ENCODE data around the gene FOXJ2. TPM values are rescaled to one million over a fixed set of nuclear protein-coding genes. Genes with fewer than 3 reads are reported as not detected.
"Not testable (repeated sequence)": the region's sequence is repeated elsewhere in the genome, so short reads cannot be mapped to it uniquely, and the experiment has no call there.

The FOXJ2 gene
- total and polyA plus RNA-seq, 3 experiments from 2014 or later, result 18.3 to 22.5 (median 22.3) TPM

DNA sequence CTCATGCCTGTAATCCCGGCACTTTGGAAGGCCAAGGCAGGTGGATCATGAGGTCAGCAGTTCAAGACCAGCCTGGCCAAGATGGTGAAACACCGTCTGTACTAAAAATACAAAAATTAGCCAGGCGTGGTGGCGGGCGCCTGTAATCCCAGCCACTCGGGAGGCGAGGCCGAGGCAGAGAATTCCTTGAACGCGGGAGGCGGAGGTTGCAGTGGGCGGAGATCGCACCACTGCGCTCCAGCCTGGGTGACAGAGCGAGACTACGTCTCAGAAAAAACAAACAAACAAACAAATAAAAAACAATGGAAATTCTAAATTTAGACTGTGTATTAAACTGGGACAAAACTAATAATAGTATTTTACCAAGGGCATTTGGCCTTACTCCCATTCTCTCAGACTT lies 14.3 kb upstream of the FOXJ2 start:
- H3K4me3 Mint-ChIP-seq, result peak overlapping the region in 6 of 7 donors; percentile 48 to 72 (median 60)
- CTCF ChIA-PET, result not testable (repeated sequence)

DNA sequence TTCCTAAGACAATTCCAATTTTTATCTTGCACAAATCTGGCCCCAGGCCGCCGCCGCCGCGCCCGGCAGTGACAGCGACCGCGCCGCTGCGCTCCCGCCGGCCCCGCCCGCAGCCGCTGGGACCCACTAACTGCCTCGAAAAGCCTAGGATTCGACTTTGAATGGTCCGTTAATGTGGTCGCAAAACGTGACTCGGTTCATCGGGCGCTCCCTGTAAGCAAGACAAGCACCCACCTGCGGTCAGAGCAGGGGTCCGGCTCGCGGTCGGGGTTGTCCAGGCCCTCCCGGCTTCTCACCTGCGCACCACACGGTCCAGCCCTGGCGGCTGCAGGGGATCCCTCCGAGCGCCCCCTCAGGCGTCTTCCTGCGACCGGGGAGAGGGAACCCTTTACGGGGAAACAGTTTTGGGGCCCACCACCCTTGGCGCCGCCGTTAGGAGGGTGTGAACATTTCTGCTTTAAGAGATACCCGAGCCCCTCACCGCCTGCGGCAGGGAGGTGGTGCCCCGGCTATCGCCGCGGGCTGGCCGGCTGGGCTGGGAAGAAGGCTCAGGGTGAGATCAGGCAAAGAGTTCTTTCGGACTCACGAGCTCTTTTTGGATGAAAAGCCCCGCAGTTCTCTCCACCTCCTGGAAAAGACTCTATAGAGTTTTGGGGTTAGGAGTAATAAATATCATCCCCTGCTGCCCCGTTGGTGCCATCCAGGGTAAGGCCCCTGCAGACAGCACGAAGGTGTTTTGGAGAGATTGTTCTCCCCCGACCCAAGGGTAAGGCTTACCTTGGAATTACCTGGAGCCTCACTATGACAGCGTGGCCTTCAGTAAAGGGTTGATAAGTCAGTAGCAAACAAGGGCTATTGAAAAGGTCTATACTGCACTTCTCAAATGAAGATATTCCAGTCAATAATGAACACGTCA lies 13.6 kb upstream of the FOXJ2 start:
- Histone ChIP-seq H3K9me3 (ENCODE audit: low read length) (no peaks in the 10 kb centered on the region), H3K4me3 (ENCODE audit: low read length) (peak overlapping the region; percentile 53), H3K4me1 (ENCODE audit: insufficient read depth, low read length) (no peaks in the 10 kb centered on the region), H3K36me3 (ENCODE audit: insufficient read depth, low read length) (no peaks in the 10 kb centered on the region), H3K27me3 (ENCODE audit: insufficient read depth, low read length, poor library complexity, severe bottlenecking) (peaks cover 10% of the 10 kb centered on the region), H3K27ac (ENCODE audit: low read depth, low read length) (no peak overlapping the region)
- Mint-ChIP-seq H3K4me1 (peaks cover 2 to 10% (median 3%) of the 10 kb centered on the region in 3 donors), H3K27me3 (peaks cover 12 to 27% of the 10 kb centered on the region in 2 donors), H3K9me3 (no peaks in the 10 kb centered on the region), H3K36me3 (no peaks in the 10 kb centered on the region), H3K4me3 (peak overlapping the region; percentile 59 to 86 (median 71)), H3K27ac (peak overlapping the region in 3 of 8 donors; percentile 29 to 47 (median 40))
- peak in 4 of 5 donors; percentile 9 to 59 (median 30) for DNase-seq
- CTCF ChIA-PET, result no interaction called here
- POLR2A ChIA-PET, result no interaction called here

More for the DNA sequence above, 14.3 kb upstream of the FOXJ2 start:
- DNase-seq; H3K4me1 Mint-ChIP-seq; H3K27ac Mint-ChIP-seq; H3K4me1 ChIP-seq (ENCODE audit: insufficient read depth, low read length); H3K9me3 ChIP-seq (ENCODE audit: low read length); H3K36me3 ChIP-seq (ENCODE audit: insufficient read depth, low read length); POLR2A ChIA-PET; H3K27ac ChIP-seq (ENCODE audit: low read depth, low read length); H3K36me3 Mint-ChIP-seq; H3K9me3 Mint-ChIP-seq: not testable (repeated sequence)
- peak overlapping the region; percentile 53 for H3K4me3 ChIP-seq (ENCODE audit: low read length)
- H3K27me3 Mint-ChIP-seq, result peaks cover 12 to 27% of the 10 kb centered on the region in 2 donors
- H3K27me3 ChIP-seq (ENCODE audit: insufficient read depth, low read length, poor library complexity, severe bottlenecking), result peaks cover 10% of the 10 kb centered on the region

DNA sequence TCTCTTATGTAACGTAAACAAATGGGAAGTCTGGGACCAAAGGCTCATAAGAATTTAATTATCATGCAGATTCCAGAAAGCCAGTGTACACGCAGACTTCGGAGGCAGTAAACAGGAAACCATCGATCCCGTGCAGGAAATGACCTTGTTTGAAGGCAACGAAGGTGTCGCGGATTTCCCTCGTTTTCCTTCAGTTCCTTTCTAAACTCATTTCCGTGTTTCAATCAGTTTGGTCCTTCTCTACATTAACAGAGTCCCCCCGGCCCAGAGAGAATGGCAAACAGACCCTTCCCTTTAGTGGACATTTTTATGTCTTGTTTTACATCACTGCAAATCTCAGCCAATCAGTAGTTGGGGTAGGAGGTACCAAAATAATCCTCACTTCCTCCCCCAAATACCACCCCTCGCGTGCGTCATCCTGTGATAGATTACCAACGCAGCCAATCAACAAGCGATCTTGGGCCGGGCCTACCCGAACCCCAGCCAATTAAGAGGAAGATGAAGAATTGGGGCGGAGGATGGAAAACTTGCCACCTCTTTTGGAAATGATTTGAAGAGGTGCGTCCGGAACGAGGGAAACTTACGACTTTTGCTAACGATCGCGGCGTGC lies 6.1 kb upstream of the FOXJ2 start:
- no peaks in the 10 kb centered on the region for H3K27me3 ChIP-seq (ENCODE audit: insufficient read depth, low read length, poor library complexity, severe bottlenecking)
- H3K36me3 Mint-ChIP-seq, result peaks cover 0 to 19% (median 0%) of the 10 kb centered on the region in 3 donors
- peaks cover 19 to 28% (median 20%) of the 10 kb centered on the region in 3 donors for H3K4me1 Mint-ChIP-seq
- H3K36me3 ChIP-seq (ENCODE audit: insufficient read depth, low read length), result no peaks in the 10 kb centered on the region
- no peaks in the 10 kb centered on the region for H3K9me3 Mint-ChIP-seq
- H3K4me3 ChIP-seq (ENCODE audit: low read length), result peak overlapping the region; percentile 91
- H3K4me3 Mint-ChIP-seq, result peak overlapping the region; percentile 89 to 98 (median 96)
- ChIA-PET CTCF (interaction anchor here (1.0 to 1.7 kb wide), 3 partner anchors 19 to 93 kb away, joined by 3 to 7 read pairs (median 3); no protein-coding TSS in a partner anchor), POLR2A (interaction anchor here (0.5 to 1.6 kb wide), 9 partner anchors 12 to 814 kb away, joined by 3 to 16 read pairs (median 8); partner anchors contain the start of gene NECAP1)
- peaks cover 0 to 3% of the 10 kb centered on the region in 2 donors for H3K27me3 Mint-ChIP-seq
- H3K27ac ChIP-seq (ENCODE audit: low read depth, low read length), result peak overlapping the region; percentile 99
- no peaks in the 10 kb centered on the region for H3K9me3 ChIP-seq (ENCODE audit: low read length)
- peaks cover 16% of the 10 kb centered on the region for H3K4me1 ChIP-seq (ENCODE audit: insufficient read depth, low read length)
- DNase-seq, result peak; percentile 92 to 98 (median 97)
- peak overlapping the region; percentile 97 to 100 (median 100) for H3K27ac Mint-ChIP-seq

DNA sequence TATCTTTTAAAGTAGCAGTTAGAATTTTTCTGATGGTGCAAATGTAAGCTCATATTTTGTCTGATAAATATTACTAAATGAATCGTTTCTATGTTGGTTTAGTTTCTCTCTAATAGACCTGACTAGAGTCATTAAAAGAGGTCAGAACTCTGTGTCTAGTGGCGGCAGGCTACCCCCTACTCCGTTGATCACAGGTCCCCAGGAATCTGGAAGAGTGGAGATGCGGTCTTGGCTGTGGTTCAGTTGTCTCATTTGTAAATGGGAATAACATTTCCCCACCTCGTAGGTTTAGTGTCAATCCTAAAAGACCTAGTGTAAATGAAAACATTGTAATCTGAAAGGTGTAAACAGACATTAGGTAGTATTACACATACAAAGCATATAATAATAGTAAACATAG lies 4.7 kb upstream of the FOXJ2 start:
- H3K27ac ChIP-seq (ENCODE audit: low read depth, low read length), result peak overlapping the region; percentile 99
- Mint-ChIP-seq H3K27ac (peak overlapping the region in 7 of 8 donors; percentile 54 to 100 (median 99)), H3K9me3 (no peaks in the 10 kb centered on the region), H3K36me3 (peaks cover 0 to 19% (median 0%) of the 10 kb centered on the region in 3 donors), H3K27me3 (peaks cover 0 to 3% of the 10 kb centered on the region in 2 donors), H3K4me3 (peak overlapping the region; percentile 89 to 98 (median 96)), H3K4me1 (peaks cover 24 to 33% (median 25%) of the 10 kb centered on the region in 3 donors)
- no peaks in the 10 kb centered on the region for H3K27me3 ChIP-seq (ENCODE audit: insufficient read depth, low read length, poor library complexity, severe bottlenecking)
- peaks cover 24% of the 10 kb centered on the region for H3K4me1 ChIP-seq (ENCODE audit: insufficient read depth, low read length)
- no peak for DNase-seq
- H3K36me3 ChIP-seq (ENCODE audit: insufficient read depth, low read length), result no peaks in the 10 kb centered on the region
- H3K9me3 ChIP-seq (ENCODE audit: low read length), result no peaks in the 10 kb centered on the region
- POLR2A ChIA-PET, result interaction anchor here (0.8 to 1.6 kb wide), 9 partner anchors 10 to 95 kb away, joined by 3 to 16 read pairs (median 9); partner anchors contain the start of genes NECAP1 and SLC2A3
- CTCF ChIA-PET, result interaction anchor here (1.1 to 1.7 kb wide), 3 partner anchors 18 to 95 kb away, joined by 5 to 7 read pairs (median 5); no protein-coding TSS in a partner anchor
- H3K4me3 ChIP-seq (ENCODE audit: low read length), result peak overlapping the region; percentile 11

DNA sequence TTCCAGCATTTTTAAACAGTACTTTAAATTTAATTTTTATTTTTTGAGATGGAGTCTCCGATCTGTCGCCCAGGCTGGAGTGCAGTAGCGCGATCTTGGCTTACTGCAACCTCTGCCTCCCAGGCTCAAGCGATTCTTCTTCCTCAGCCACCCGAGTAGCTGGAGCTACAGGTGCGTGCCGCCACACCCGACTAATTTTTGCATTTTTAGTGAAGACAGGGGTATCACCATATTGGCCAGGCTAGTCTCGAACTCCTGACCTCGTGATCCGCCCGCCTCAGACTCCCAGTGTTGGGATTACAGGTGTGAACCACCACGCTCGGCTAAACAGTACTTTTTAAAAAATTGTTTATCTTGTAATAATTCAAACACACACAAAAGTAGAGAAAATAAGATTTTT lies 4.2 kb upstream of the FOXJ2 start:
- H3K27me3 Mint-ChIP-seq, result peaks cover 0 to 3% of the 10 kb centered on the region in 2 donors
- H3K4me3 ChIP-seq (ENCODE audit: low read length), result no peak overlapping the region
- H3K36me3 Mint-ChIP-seq, result peaks cover 0 to 22% (median 0%) of the 10 kb centered on the region in 3 donors
- no peaks in the 10 kb centered on the region for H3K27me3 ChIP-seq (ENCODE audit: insufficient read depth, low read length, poor library complexity, severe bottlenecking)
- H3K4me1 ChIP-seq (ENCODE audit: insufficient read depth, low read length), result peaks cover 26% of the 10 kb centered on the region
- no peaks in the 10 kb centered on the region for H3K9me3 Mint-ChIP-seq
- peak overlapping the region in 1 of 8 donors; percentile 97 for H3K27ac Mint-ChIP-seq
- H3K4me3 Mint-ChIP-seq, result peak overlapping the region in 4 of 7 donors; percentile 5 to 71 (median 42)
- H3K4me1 Mint-ChIP-seq, result peaks cover 26 to 37% (median 29%) of the 10 kb centered on the region in 3 donors
- DNase-seq, result no peak
- no peaks in the 10 kb centered on the region for H3K9me3 ChIP-seq (ENCODE audit: low read length)
- H3K36me3 ChIP-seq (ENCODE audit: insufficient read depth, low read length), result no peaks in the 10 kb centered on the region
- no peak overlapping the region for H3K27ac ChIP-seq (ENCODE audit: low read depth, low read length)
- POLR2A ChIA-PET, result interaction anchor here (1.3 to 1.6 kb wide), 3 partner anchors 54 to 95 kb away, joined by 8 to 16 read pairs (median 15); partner anchors contain the start of genes NECAP1 and SLC2A3
- CTCF ChIA-PET, result interaction anchor here (1.2 to 1.7 kb wide), 2 partner anchors 18 to 50 kb away, joined by 5 to 7 read pairs; no protein-coding TSS in a partner anchor

DNA sequence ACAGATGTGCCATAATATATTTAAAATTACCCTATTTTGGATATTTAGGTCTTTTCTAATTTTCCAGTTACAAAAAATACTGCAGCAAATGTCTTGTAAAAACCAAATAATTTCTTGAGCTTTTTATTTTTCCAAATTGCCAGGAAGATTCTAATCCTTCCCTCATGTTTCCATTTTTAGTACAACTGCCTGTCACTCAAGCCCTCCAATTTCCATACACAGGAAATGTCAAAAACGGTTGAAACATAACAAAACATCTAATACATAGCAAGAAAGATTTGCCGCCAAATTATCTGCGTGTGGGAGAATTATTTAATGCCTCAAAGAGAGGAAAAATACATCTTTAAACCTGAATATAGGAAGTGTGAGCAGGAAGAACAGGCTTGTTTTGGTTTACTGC lies 2.3 kb upstream of the FOXJ2 start:
- Histone ChIP-seq H3K27me3 (ENCODE audit: insufficient read depth, low read length, poor library complexity, severe bottlenecking) (no peaks in the 10 kb centered on the region), H3K9me3 (ENCODE audit: low read length) (no peaks in the 10 kb centered on the region), H3K27ac (ENCODE audit: low read depth, low read length) (no peak overlapping the region), H3K4me1 (ENCODE audit: insufficient read depth, low read length) (peaks cover 44% of the 10 kb centered on the region), H3K36me3 (ENCODE audit: insufficient read depth, low read length) (no peaks in the 10 kb centered on the region), H3K4me3 (ENCODE audit: low read length) (no peak overlapping the region)
- DNase-seq, result no peak
- H3K4me1 Mint-ChIP-seq, result peaks cover 42 to 52% (median 48%) of the 10 kb centered on the region in 3 donors
- POLR2A ChIA-PET, result no interaction called here
- H3K9me3 Mint-ChIP-seq, result no peaks in the 10 kb centered on the region
- H3K36me3 Mint-ChIP-seq, result peaks cover 0 to 22% (median 0%) of the 10 kb centered on the region in 3 donors
- peaks cover 0 to 3% of the 10 kb centered on the region in 2 donors for H3K27me3 Mint-ChIP-seq
- peak overlapping the region in 3 of 7 donors; percentile 5 to 62 (median 27) for H3K4me3 Mint-ChIP-seq
- CTCF ChIA-PET, result no interaction called here
- peak overlapping the region in 2 of 8 donors; percentile 38 to 43 for H3K27ac Mint-ChIP-seq

DNA sequence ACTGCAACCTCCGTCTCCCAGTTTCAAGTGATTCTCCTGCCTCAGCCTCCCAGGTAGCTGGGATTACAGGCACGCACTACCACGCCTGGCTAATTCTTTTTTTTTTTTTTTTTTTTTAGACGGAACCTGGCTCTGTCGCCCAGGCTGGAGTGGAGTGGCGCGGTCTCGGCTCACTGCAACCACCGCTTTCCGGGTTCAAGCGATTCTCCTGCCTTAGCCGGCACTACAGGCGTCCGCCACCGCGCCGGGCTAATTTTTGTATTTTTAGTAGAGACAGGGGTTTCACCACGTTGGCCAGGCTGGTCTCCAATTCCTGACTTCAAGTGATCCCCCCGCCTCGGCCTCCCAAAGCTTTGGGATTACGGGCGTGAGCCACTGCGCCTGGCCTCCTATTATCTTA lies 1.5 kb upstream of the FOXJ2 start:
- H3K36me3 Mint-ChIP-seq, result peaks cover 0 to 21% (median 0%) of the 10 kb centered on the region in 3 donors
- not testable (repeated sequence) for H3K27me3 Mint-ChIP-seq; DNase-seq; H3K27ac ChIP-seq (ENCODE audit: low read depth, low read length); H3K9me3 Mint-ChIP-seq; H3K4me3 ChIP-seq (ENCODE audit: low read length); H3K36me3 ChIP-seq (ENCODE audit: insufficient read depth, low read length); H3K9me3 ChIP-seq (ENCODE audit: low read length); H3K27me3 ChIP-seq (ENCODE audit: insufficient read depth, low read length, poor library complexity, severe bottlenecking)
- peak overlapping the region in 1 of 8 donors; percentile 86 for H3K27ac Mint-ChIP-seq
- CTCF ChIA-PET, result interaction anchor here (1.7 kb wide), 1 partner anchor 11 kb away, joined by 3 read pairs; no protein-coding TSS in a partner anchor
- H3K4me1 Mint-ChIP-seq, result peaks cover 49 to 57% (median 55%) of the 10 kb centered on the region in 3 donors
- H3K4me3 Mint-ChIP-seq, result peak overlapping the region in 4 of 7 donors; percentile 44 to 93 (median 82)
- peaks cover 47% of the 10 kb centered on the region for H3K4me1 ChIP-seq (ENCODE audit: insufficient read depth, low read length)
- POLR2A ChIA-PET, result interaction anchor here (0.7 kb wide), 1 partner anchor 65 kb away, joined by 5 read pairs; no protein-coding TSS in a partner anchor
